Measurements from ENCODE around the gene CORO1C. TPM values are rescaled to one million over a fixed set of nuclear protein-coding genes. Genes with fewer than 3 reads are reported as not detected.
"Not testable (repeated sequence)": the region's sequence is repeated elsewhere in the genome, so short reads cannot be mapped to it uniquely, and the experiment has no call there.

Gene CORO1C
- total RNA-seq, 1 donor from 2014 or later: 171 TPM

GRCh38 chr12:108619369-108620160 is 111.8 kb downstream of the CORO1C start:
- H3K27ac Mint-ChIP-seq (ENCODE audit: unreplicated experiment): no peak overlapping the region
- no peak overlapping the region for H3K4me3 Mint-ChIP-seq
- no peak for DNase-seq (ENCODE audit: low read depth, low spot score)
- peaks cover 4% of the 10 kb centered on the region for H3K27me3 Mint-ChIP-seq (ENCODE audit: low read depth)
- TF ChIP-seq, protein P1, sequence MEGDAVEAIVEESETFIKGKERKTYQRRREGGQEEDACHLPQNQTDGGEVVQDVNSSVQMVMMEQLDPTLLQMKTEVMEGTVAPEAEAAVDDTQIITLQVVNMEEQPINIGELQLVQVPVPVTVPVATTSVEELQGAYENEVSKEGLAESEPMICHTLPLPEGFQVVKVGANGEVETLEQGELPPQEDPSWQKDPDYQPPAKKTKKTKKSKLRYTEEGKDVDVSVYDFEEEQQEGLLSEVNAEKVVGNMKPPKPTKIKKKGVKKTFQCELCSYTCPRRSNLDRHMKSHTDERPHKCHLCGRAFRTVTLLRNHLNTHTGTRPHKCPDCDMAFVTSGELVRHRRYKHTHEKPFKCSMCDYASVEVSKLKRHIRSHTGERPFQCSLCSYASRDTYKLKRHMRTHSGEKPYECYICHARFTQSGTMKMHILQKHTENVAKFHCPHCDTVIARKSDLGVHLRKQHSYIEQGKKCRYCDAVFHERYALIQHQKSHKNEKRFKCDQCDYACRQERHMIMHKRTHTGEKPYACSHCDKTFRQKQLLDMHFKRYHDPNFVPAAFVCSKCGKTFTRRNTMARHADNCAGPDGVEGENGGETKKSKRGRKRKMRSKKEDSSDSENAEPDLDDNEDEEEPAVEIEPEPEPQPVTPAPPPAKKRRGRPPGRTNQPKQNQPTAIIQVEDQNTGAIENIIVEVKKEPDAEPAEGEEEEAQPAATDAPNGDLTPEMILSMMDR (conservative IDR thresholded peaks at IDR 0.05): no peak
- no peaks in the 10 kb centered on the region for H3K36me3 Mint-ChIP-seq (ENCODE audit: low read depth)
- H3K4me1 Mint-ChIP-seq: peaks cover 8% of the 10 kb centered on the region
- H3K9me3 Mint-ChIP-seq: peaks cover 5% of the 10 kb centered on the region

DNA sequence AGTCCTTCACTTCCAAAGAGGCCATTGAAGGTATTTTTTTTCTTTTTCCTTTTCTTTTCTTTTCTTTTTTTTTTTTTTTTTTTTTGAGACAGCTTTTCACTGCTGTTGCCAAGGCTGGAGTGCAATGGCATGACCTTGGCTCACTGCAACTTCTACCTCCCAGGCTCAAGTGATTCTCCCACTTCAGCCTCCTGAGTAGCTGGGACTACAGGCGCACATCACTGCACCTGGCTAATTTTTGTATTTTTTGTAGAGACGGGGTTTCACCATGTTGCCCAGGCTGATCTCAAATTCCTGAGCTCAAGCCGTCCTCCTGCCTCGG is 112.4 kb downstream of the CORO1C start:
- not testable (repeated sequence) for H3K27me3 Mint-ChIP-seq (ENCODE audit: low read depth); H3K4me1 Mint-ChIP-seq; DNase-seq (ENCODE audit: low read depth, low spot score); H3K27ac Mint-ChIP-seq (ENCODE audit: unreplicated experiment); H3K9me3 Mint-ChIP-seq; H3K4me3 Mint-ChIP-seq; H3K36me3 Mint-ChIP-seq (ENCODE audit: low read depth)

DNA sequence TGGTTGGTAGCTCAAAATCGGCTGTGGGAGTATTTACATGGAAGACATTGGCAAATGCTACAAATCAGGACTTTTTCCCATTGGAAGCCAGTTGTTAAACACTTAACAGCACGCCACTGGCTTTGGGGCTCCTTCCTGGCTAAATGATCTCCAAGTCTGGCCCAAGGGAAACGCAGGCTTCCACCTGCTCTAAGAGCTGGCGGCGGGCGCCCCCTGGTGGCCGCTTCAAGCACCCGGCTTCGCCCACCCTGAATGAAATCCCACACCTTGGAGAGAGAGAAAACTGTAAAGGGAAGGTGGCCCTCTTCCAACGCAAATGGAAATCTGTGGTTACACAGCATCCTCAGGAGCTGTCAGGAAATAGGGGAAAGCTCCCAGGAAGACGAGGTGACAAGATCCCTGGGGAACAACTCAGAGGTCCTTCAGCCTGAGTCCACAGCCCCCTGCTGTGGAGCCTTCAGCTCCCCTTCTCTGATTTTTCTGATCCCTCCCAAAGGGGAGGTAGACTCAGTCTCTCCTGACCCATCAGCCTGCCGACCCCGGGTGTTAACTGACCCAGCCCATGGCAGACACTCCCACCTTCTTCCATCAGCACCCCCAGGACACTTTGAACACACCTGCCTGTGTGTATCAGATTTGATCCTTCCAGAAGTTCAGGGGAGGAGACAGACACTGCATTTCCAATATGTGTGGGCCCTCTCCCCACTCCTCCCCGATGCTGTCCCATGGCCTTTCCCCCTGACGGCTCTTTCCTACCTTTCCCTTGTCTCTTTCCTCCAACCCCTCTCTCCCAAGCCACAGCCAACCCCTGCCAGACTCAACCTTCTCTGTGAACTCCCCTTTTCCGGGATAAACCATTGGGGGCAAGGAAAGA is 113.0 kb downstream of the CORO1C start:
- peaks cover 4% of the 10 kb centered on the region for H3K27me3 Mint-ChIP-seq (ENCODE audit: low read depth)
- H3K9me3 Mint-ChIP-seq: peaks cover 5% of the 10 kb centered on the region
- no peaks in the 10 kb centered on the region for H3K36me3 Mint-ChIP-seq (ENCODE audit: low read depth)
- H3K27ac Mint-ChIP-seq (ENCODE audit: unreplicated experiment): peak overlapping the region; percentile 83
- TF ChIP-seq, protein P1 (conservative IDR thresholded peaks at IDR 0.05): peak; percentile 99
- H3K4me1 Mint-ChIP-seq: peaks cover 8% of the 10 kb centered on the region
- peak; percentile 73 for DNase-seq (ENCODE audit: low read depth, low spot score)
- H3K4me3 Mint-ChIP-seq: no peak overlapping the region

- H3K36me3 Mint-ChIP-seq (ENCODE audit: low read depth): no peaks in the 10 kb centered on the region
- H3K4me3 Mint-ChIP-seq: no peak overlapping the region
- TF ChIP-seq, protein P1 (conservative IDR thresholded peaks at IDR 0.05): no peak
- peaks cover 3% of the 10 kb centered on the region for H3K9me3 Mint-ChIP-seq
- H3K27me3 Mint-ChIP-seq (ENCODE audit: low read depth): peaks cover 4% of the 10 kb centered on the region
- DNase-seq (ENCODE audit: low read depth, low spot score): no peak
- peaks cover 3% of the 10 kb centered on the region for H3K4me1 Mint-ChIP-seq
- peak overlapping the region; percentile 89 for H3K27ac Mint-ChIP-seq (ENCODE audit: unreplicated experiment)
Measured at GRCh38 chr12:108616941-108617858, 114.1 kb downstream of the CORO1C start.

DNA sequence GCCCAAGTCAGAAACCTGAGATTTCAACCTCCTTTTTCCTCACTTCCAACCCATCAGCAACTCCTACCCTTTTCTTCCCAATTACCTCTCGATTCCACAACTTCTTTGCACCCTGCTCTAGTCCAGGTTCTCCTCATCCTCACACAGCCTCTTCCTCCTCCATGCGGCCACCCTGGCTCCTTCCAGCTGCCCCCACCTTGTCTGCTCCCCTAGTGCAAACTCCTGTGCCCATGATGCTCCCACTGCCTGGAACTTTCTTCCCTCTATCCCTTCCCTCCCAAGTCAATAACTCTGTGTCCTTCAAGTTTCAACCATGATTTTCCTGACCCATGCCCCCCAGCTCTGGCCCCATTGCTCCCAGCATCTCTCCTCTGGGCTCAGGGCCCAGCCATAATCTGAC is 115.0 kb downstream of the CORO1C start:
- Mint-ChIP-seq H3K27me3 (ENCODE audit: low read depth) (peaks cover 4% of the 10 kb centered on the region), H3K4me1 (peaks cover 7% of the 10 kb centered on the region), H3K36me3 (ENCODE audit: low read depth) (no peaks in the 10 kb centered on the region), H3K4me3 (no peak overlapping the region), H3K27ac (ENCODE audit: unreplicated experiment) (peak overlapping the region; percentile 89), H3K9me3 (peaks cover 3% of the 10 kb centered on the region)
- TF ChIP-seq, protein P1 (conservative IDR thresholded peaks at IDR 0.05): no peak
- no peak for DNase-seq (ENCODE audit: low read depth, low spot score)

Measured in neural crest cell (in vitro differentiated cells).